Measurements from ENCODE around the gene SMC1B.

DNA sequence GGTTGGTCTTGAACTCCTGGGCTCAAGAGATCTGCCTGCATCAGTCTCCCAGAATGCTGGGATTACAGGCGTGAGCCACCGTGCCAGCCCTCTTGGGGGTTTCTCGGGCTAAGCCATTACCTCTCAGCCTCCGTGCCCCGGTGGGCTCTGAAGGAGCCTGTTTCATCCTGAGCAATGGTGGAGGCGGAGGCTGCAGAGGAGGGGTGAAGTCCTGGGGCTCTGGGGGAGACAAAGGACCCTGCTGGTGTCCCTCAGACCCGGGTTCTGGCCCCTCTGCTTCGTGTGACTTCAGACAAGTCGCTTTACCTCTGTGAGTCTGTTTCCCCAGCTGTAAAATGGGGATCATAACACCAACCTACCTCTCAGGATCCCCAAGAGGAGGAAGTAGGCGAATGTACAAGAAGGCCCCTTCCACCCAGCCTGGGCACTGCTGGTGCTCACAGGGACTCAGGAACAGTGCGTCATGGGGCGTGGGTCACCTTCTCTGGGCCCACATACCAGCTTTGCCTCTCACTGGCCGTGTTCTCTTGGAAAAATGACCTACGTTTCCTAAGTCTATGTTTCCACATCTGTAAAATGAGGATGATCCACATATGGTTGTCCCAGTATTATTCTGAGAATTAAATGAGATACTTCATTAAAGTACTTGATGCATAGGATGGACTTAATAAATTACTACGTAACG, 36.8 kb upstream of the SMC1B start:
- TF ChIP-seq, protein P1, sequence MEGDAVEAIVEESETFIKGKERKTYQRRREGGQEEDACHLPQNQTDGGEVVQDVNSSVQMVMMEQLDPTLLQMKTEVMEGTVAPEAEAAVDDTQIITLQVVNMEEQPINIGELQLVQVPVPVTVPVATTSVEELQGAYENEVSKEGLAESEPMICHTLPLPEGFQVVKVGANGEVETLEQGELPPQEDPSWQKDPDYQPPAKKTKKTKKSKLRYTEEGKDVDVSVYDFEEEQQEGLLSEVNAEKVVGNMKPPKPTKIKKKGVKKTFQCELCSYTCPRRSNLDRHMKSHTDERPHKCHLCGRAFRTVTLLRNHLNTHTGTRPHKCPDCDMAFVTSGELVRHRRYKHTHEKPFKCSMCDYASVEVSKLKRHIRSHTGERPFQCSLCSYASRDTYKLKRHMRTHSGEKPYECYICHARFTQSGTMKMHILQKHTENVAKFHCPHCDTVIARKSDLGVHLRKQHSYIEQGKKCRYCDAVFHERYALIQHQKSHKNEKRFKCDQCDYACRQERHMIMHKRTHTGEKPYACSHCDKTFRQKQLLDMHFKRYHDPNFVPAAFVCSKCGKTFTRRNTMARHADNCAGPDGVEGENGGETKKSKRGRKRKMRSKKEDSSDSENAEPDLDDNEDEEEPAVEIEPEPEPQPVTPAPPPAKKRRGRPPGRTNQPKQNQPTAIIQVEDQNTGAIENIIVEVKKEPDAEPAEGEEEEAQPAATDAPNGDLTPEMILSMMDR (IDR thresholded peaks at IDR 0.05; ENCODE audit: poor library complexity), result no peak
- no peak for TF ChIP-seq EZH2phosphoT487 (IDR thresholded peaks at IDR 0.05; ENCODE audit: low read depth, severe bottlenecking, unreplicated experiment)

Data from hepatocyte (in vitro differentiated cells).